EH (cell line): ENCODE results near the gene ASXL2.

Experiments
- DNase-seq: peaks from one replicate; pipeline ENCODE4 v3.0.0-alpha.2; 2015; ENCODE audit warnings: low read depth

The ASXL2 gene

DNA sequence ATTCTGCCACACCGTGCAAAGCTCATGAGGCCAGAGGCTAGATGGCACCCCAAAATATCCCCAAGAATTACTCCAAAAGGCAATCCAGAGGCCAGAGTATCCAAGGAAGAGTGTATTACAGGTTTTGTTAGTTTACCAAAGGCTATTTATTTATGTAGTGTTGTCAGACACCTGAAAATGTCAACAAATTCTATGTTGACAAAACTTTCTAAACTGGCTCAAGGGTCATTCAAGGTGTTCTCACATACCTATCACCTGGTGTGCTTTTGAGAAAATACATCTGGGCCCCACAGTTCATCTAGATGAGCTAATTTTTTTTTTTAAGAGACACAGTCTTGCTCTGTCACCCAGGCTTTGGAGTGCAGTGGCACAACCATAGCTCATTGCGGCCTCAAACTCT lies 192.5 kb downstream of the ASXL2 start:
- no peak for DNase-seq

DNA sequence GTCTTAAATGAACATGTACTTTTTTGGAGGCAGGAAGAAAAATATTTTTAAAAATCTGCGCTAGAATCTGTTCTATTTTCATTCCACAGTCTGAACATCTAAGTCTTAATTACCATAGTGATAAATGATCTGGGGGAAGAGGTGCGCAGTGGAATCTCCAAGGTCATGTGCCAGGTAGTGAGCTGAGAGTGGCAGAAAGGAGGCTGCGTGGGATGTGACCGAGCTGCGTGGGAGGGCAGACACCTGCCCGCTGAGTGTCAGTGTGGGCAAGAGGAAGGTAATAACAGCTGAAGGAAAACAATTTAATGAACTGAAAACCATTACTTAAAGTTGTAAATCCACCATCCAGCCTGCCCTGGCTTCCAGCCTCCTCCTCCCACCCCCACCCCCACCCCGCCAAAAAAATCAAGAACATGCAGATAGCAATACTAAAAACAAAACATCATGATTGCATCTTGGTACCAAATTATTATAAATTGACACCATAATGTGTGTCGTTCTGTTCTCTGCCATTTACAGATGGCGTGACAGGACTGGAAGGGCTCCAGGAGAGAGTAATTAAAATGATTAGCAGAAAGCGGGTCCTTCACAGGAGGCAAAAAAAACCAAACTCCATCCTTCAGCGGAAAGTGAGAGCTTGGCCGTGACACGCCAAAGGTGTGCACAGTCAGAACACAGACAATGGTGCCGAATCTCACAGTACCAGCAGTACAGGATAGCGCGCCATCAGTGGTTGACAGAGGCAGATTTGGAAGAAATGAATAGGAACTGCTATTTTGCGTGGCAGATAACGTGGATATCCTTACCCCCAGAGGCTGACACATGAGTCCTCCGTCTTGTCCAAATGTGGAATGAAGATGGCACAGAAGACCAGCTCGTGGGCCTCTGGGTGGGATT lies 193.5 kb downstream of the ASXL2 start:
- DNase-seq, result no peak
